CD4-positive, alpha-beta T cell (primary cell): ENCODE results near the gene TSHZ1. TPM values are rescaled to one million over a fixed set of nuclear protein-coding genes. Genes with fewer than 3 reads are reported as not detected.

ENCODE experiments used
- ATAC-seq: fragments of 200-7000 bp; cut with Tn5 transposase; one replicate; pipeline ENCODE4 v1.10.0; 2022; ENCODE audit warnings: mild to moderate bottlenecking; ENCODE audit not compliant: poor library complexity
- CTCF ChIA-PET: fragments of 350-600 bp; sonication (Branson Sonifier 250); formaldehyde crosslinking; loops from one replicate; lab custom pipeline; 2021; ENCODE audit warnings: antibody characterized with exemption, inconsistent platforms; lab: Charles Lee
- POLR2A ChIA-PET: fragments of 350-600 bp; sonication (Branson Sonifier 250); formaldehyde crosslinking; loops from one replicate; lab custom pipeline; 2021; ENCODE audit warnings: antibody characterized with exemption, inconsistent platforms; lab: Charles Lee
- DNase-seq, 14 experiments: peaks; one replicate each; pipeline ENCODE4 v3.0.0-alpha.2; 2013 to 2020; ENCODE audit warnings: mixed read lengths in 2 of 14
- H3K27ac ChIP-seq, 2 donors: one replicate each; pipeline versions ENCODE4 v1.5.1 to v1.7.0; 2013; ENCODE audit warnings: low read length in 2 of 2, low read depth in 1 of 2, mild to moderate bottlenecking in 1 of 2
- H3K27me3 ChIP-seq, 2 experiments: 1 replicate in 1 of 2; 2 replicates in 1 of 2; pipeline versions ENCODE4 v1.6.1 to v1.7.0; 2013; ENCODE audit warnings: low read length in 2 of 2, control low read depth in 1 of 2, mild to moderate bottlenecking in 1 of 2, moderate library complexity in 1 of 2; ENCODE audit not compliant: insufficient read depth in 2 of 2, control insufficient read depth in 1 of 2
- H3K36me3 ChIP-seq: one replicate; pipeline ENCODE4 v1.6.1; 2013; ENCODE audit warnings: low read length, control low read depth; ENCODE audit not compliant: insufficient read depth
- H3K4me1 ChIP-seq: one replicate; pipeline ENCODE4 v1.6.1; 2013; ENCODE audit warnings: low read length, control low read depth; ENCODE audit not compliant: insufficient read depth
- H3K4me3 ChIP-seq: one replicate; pipeline ENCODE4 v1.5.1; 2013; ENCODE audit warnings: mild to moderate bottlenecking, low read length, moderate library complexity
- H3K9me3 ChIP-seq, 2 experiments: 1 replicate in 1 of 2; 2 replicates in 1 of 2; pipeline versions ENCODE4 v1.6.1 to v1.7.0; 2013; ENCODE audit warnings: low read length in 2 of 2, mild to moderate bottlenecking in 2 of 2, control low read depth in 1 of 2, moderate library complexity in 1 of 2; ENCODE audit not compliant: control insufficient read depth in 1 of 2, insufficient read depth in 1 of 2
- H3K27ac Mint-ChIP-seq: one replicate; pipeline ENCODE4 v1.8.0; 2020; ENCODE audit warnings: mixed read lengths
- H3K27me3 Mint-ChIP-seq: one replicate; pipeline ENCODE4 v1.8.0; 2021; ENCODE audit warnings: mixed read lengths
- H3K36me3 Mint-ChIP-seq: one replicate; pipeline ENCODE4 v1.8.0; 2021; ENCODE audit warnings: low read depth, mixed read lengths
- H3K4me1 Mint-ChIP-seq: one replicate; pipeline ENCODE4 v1.8.0; 2021; ENCODE audit warnings: low read depth, mixed read lengths
- H3K4me3 Mint-ChIP-seq: one replicate; pipeline ENCODE4 v1.8.0; 2020; ENCODE audit warnings: mild to moderate bottlenecking, mixed read lengths
- H3K9me3 Mint-ChIP-seq: one replicate; pipeline ENCODE4 v1.8.0; 2020; ENCODE audit warnings: mixed read lengths
- intact Hi-C, 2 experiments: fragments of 100-400 bp; cut with DNase I in 1 of 2; cut with micrococcal nuclease in 1 of 2; formaldehyde crosslinking; loops; one replicate each; pipeline versions ENCODE4 v1.15.1 to v1.9.0; 2023 to 2025; cut with DNase I, micrococcal nuclease
- total RNA-seq, 174 experiments: library from RNA in 2 of 174; stranded (reverse) in 2 of 174; gene quantifications; one replicate each; pipeline ENCODE4 v1.2.3 and lab custom pipeline; 2021 to 2026
- TF ChIP-seq, protein P1 (sequence below): fragments of 200-600 bp; IDR thresholded peaks from one replicate; pipeline ENCODE4 v1.8.0; 2022; ENCODE audit warnings: antibody characterized with exemption, mild to moderate bottlenecking

TSHZ1 gene
- total RNA-seq, 2 experiments from 2014 or later: 19.9 to 21.5 TPM

DNA sequence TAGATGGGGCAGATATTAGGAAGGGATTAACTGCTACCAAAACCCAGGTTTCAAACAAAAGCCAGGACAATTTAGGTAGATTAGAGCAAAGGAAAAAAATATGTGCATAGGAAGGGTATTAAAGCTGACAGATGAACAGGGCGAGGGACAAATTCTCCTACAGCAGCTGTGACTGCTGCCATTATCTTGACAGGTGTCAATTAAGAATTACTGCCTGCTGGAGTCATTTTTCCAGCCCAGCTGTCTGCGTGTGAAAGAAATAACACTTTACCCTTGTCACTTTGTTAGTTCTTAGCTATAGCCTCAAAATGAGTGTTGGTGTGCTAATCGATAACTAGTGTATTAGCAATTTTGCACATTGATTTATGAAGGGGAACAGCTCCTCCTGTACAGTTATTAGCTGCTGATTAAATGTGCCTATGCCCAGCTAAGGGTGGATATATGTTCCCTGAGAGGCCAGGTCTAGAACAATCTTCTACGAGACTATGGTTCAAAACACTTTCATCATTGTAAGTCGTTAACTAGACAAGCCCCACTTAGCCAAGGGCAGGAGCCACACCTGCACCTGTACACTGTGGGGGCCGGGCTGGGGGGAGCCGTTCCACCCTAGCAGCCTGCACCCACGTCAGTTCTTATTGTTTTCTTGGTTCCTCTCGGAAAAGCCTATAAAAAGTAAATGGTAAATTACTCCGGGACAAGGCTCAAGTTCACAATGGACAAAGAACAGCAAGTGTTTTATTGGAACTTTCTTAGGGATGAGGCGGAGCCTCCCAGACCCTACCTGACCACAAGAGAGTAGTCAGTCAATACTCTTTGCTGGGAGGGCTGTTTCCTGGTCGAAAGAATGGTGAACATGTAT is 7.7 kb downstream of the TSHZ1 start:
- peaks cover 96% of the 10 kb centered on the region for H3K4me1 Mint-ChIP-seq
- no peaks in the 10 kb centered on the region for H3K27me3 Mint-ChIP-seq
- Histone ChIP-seq H3K27me3 (no peaks in the 10 kb centered on the region), H3K36me3 (no peaks in the 10 kb centered on the region), H3K9me3 (no peaks in the 10 kb centered on the region), H3K27ac (no peak overlapping the region), H3K4me3 (no peak overlapping the region), H3K4me1 (peaks cover 46% of the 10 kb centered on the region)
- intact Hi-C loops: loop anchor here in 1 of 2 experiments (2.0 to 10.0 kb wide), 2 partner anchors 25 to 1607 kb away; partner anchors contain the start of gene ZNF236
- peak overlapping the region; percentile 80 for H3K27ac Mint-ChIP-seq
- ChIA-PET POLR2A (interaction anchor here (1.2 to 3.0 kb wide), 2 partner anchors 8 to 28 kb away, joined by 3 to 17 read pairs; no protein-coding TSS in a partner anchor), CTCF (no interaction called here)
- no peak for ATAC-seq
- no peaks in the 10 kb centered on the region for H3K9me3 Mint-ChIP-seq
- TF ChIP-seq, protein P1, sequence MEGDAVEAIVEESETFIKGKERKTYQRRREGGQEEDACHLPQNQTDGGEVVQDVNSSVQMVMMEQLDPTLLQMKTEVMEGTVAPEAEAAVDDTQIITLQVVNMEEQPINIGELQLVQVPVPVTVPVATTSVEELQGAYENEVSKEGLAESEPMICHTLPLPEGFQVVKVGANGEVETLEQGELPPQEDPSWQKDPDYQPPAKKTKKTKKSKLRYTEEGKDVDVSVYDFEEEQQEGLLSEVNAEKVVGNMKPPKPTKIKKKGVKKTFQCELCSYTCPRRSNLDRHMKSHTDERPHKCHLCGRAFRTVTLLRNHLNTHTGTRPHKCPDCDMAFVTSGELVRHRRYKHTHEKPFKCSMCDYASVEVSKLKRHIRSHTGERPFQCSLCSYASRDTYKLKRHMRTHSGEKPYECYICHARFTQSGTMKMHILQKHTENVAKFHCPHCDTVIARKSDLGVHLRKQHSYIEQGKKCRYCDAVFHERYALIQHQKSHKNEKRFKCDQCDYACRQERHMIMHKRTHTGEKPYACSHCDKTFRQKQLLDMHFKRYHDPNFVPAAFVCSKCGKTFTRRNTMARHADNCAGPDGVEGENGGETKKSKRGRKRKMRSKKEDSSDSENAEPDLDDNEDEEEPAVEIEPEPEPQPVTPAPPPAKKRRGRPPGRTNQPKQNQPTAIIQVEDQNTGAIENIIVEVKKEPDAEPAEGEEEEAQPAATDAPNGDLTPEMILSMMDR: no peak
- DNase-seq: no peak
- no peaks in the 10 kb centered on the region for H3K36me3 Mint-ChIP-seq
- H3K4me3 Mint-ChIP-seq: no peak overlapping the region

DNA sequence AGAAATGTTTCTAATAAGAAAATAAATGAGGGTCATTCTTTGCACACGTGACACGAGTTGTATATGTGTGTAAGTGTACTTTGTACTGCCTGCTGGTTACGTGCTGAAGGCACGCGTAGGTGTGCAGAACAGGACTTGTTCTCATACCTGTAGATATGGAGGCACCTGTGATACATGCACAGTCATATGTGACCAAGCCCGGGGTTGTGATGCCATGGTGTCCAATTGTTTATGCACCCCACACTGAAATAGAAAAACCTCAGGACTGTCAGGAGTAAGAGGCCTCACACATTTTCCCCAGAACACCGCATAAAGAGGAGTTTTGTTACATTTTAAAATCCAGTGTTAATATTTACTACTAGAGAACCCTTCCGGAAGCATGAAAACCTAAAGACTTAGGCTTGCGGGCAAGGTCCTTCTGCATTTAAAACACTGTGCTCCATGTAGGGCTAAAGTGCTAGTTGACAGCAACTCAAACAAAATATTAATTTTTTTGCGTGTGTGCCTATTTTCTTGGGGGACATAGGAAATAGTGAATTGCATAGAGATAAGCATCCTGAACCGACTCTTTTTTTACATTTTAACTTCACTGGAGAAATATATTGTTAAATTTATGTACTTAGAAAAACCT is 9.3 kb downstream of the TSHZ1 start:
- H3K36me3 ChIP-seq: no peaks in the 10 kb centered on the region
- H3K27me3 ChIP-seq: no peaks in the 10 kb centered on the region
- TF ChIP-seq, protein P1: no peak
- no peak for DNase-seq
- H3K9me3 ChIP-seq: no peaks in the 10 kb centered on the region
- no peak overlapping the region for H3K4me3 ChIP-seq
- peaks cover 51% of the 10 kb centered on the region for H3K4me1 ChIP-seq
- ATAC-seq: no peak
- H3K4me3 Mint-ChIP-seq: peak overlapping the region; percentile 40
- intact Hi-C loops: loop anchor here in 1 of 2 experiments (2.0 to 10.0 kb wide), 2 partner anchors 23 to 1605 kb away; partner anchors contain the start of gene ZNF236
- no peaks in the 10 kb centered on the region for H3K9me3 Mint-ChIP-seq
- POLR2A ChIA-PET: no interaction called here
- H3K27ac ChIP-seq: no peak overlapping the region
- H3K36me3 Mint-ChIP-seq: no peaks in the 10 kb centered on the region
- CTCF ChIA-PET: interaction anchor here (0.6 kb wide), 1 partner anchor 122 kb away, joined by 3 read pairs; no protein-coding TSS in a partner anchor
- H3K27me3 Mint-ChIP-seq: no peaks in the 10 kb centered on the region
- H3K27ac Mint-ChIP-seq: peak overlapping the region; percentile 65
- peaks cover 97% of the 10 kb centered on the region for H3K4me1 Mint-ChIP-seq

DNA sequence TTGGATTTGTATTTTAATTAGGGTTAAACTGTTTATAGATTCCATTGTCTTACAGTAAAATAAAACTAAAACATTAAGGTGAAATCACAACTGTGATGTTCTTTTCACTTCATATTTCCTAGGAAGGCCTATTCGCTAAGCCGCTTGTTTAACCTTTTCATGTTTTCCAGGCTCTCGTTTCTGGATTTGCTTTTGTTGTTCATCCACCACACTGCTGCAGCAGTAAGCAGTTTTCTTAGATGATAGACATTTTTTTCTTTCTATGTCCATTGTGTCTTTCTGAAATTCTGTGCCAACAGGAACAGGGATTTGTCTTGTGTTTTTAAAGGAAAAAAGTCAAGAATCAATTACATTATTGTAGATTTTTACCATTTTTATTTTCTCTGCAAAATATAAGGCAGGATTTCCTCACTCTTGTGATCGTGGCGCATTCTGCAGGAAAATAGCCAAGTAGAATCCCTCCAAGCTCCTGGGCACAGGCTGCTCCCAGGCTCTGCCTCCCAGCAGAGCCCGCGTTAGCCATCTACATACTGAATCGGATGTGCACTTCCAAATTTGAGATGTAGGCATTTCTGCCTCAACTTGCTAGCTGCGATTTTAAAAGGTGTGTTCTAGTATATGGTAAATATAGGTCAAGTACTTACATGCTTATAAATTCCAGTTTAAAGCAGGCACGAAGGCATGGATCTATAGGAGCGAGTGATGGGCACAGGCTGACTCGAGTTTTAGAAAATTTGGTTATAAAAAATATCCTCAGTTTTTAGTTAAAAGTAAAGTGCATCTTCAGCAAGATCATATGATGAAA is 10.2 kb downstream of the TSHZ1 start:
- H3K4me1 ChIP-seq: peaks cover 48% of the 10 kb centered on the region

More for the DNA sequence above, 10.2 kb downstream of the TSHZ1 start:
- intact Hi-C loops: no loop called here
- peak overlapping the region; percentile 65 for H3K27ac Mint-ChIP-seq
- H3K36me3 Mint-ChIP-seq: no peaks in the 10 kb centered on the region
- Histone ChIP-seq H3K9me3 (no peaks in the 10 kb centered on the region), H3K27me3 (no peaks in the 10 kb centered on the region), H3K36me3 (no peaks in the 10 kb centered on the region), H3K27ac (no peak overlapping the region), H3K4me3 (no peak overlapping the region)
- H3K9me3 Mint-ChIP-seq: no peaks in the 10 kb centered on the region
- H3K27me3 Mint-ChIP-seq: no peaks in the 10 kb centered on the region
- CTCF ChIA-PET: interaction anchor here (0.6 kb wide), 1 partner anchor 121 kb away, joined by 3 read pairs; no protein-coding TSS in a partner anchor
- ATAC-seq (no peak), DNase-seq (no peak)
- TF ChIP-seq, protein P1: no peak
- H3K4me3 Mint-ChIP-seq: no peak overlapping the region
- POLR2A ChIA-PET: interaction anchor here (1.1 to 1.2 kb wide), 2 partner anchors 9 to 11 kb away, joined by 3 read pairs; partner anchors contain the start of gene PTGR3
- peaks cover 92% of the 10 kb centered on the region for H3K4me1 Mint-ChIP-seq
